Hepatocyte (in vitro differentiated cells): Measurements from ENCODE around the gene TES. TPM values are rescaled to one million over a fixed set of nuclear protein-coding genes. Genes with fewer than 3 reads are reported as not detected.

Experiments used
- DNase-seq: peaks from one replicate; pipeline ENCODE4 v3.0.0-alpha.2; 2016; ENCODE audit warnings: low spot score
- H2AFZ ChIP-seq: fragments of 200-600 bp; sonication (generic); 2 replicates; pipeline ENCODE4 v1.6.0; 2016; ENCODE audit warnings: antibody characterized with exemption, mild to moderate bottlenecking
- H3K27ac ChIP-seq: fragments of 200-600 bp; sonication (generic); 2 replicates; pipeline ENCODE4 v1.5.1; 2016; ENCODE audit warnings: mild to moderate bottlenecking
- H3K27me3 ChIP-seq: fragments of 200-600 bp; sonication (generic); 2 replicates; pipeline ENCODE4 v1.6.1; 2016
- H3K36me3 ChIP-seq: fragments of 200-600 bp; sonication (generic); replicated peaks from 2 replicates; pipeline ENCODE4 v1.5.1; 2016; ENCODE audit warnings: low read depth; ENCODE audit not compliant: insufficient read depth
- H3K4me1 ChIP-seq: fragments of 200-600 bp; sonication (generic); 2 replicates; pipeline ENCODE4 v1.5.1; 2016; ENCODE audit warnings: mild to moderate bottlenecking, moderate library complexity; ENCODE audit not compliant: insufficient read depth
- H3K4me2 ChIP-seq: fragments of 200-600 bp; sonication (generic); 2 replicates; pipeline ENCODE4 v1.6.0; 2016
- H3K4me3 ChIP-seq: fragments of 200-600 bp; sonication (generic); 2 replicates; pipeline ENCODE4 v1.5.1; 2016; ENCODE audit warnings: mild to moderate bottlenecking
- H3K79me2 ChIP-seq: fragments of 200-600 bp; sonication (generic); 2 replicates; pipeline ENCODE4 v1.6.0; 2017; ENCODE audit warnings: mild to moderate bottlenecking
- H3K9me2 ChIP-seq: fragments of 200-600 bp; sonication (generic); replicated peaks from 2 replicates; pipeline ENCODE4 v1.6.0; 2017; ENCODE audit warnings: mild to moderate bottlenecking; ENCODE audit not compliant: insufficient read depth
- H3K9me3 ChIP-seq: fragments of 200-600 bp; sonication (generic); 2 replicates; pipeline ENCODE4 v1.5.1; 2016; ENCODE audit warnings: low read depth, mild to moderate bottlenecking
- H4K20me1 ChIP-seq: fragments of 200-600 bp; sonication (generic); 2 replicates; pipeline ENCODE4 v1.6.0; 2016; ENCODE audit warnings: mild to moderate bottlenecking; ENCODE audit not compliant: insufficient read depth, poor library complexity, severe bottlenecking
- CTCF ChIP-seq: fragments of 200-600 bp; sonication (generic); IDR thresholded peaks from 2 replicates; pipeline ENCODE4 v1.5.1; 2016; ENCODE audit warnings: antibody characterized with exemption, mild to moderate bottlenecking; ENCODE audit not compliant: poor library complexity
- EZH2 ChIP-seq: fragments of 200-600 bp; sonication (generic); IDR thresholded peaks from 2 replicates; pipeline ENCODE4 v1.6.1; 2016; ENCODE audit warnings: antibody characterized with exemption, mild to moderate bottlenecking, borderline replicate concordance
- EZH2phosphoT487 ChIP-seq: fragments of 200-600 bp; sonication (generic); IDR thresholded peaks from one replicate; pipeline ENCODE4 v1.6.1; 2018; ENCODE audit warnings: antibody characterized with exemption, mild to moderate bottlenecking, low read depth, moderate library complexity; ENCODE audit not compliant: unreplicated experiment, severe bottlenecking
- WGBS: methylation state at CpG from one replicate; pipeline ENCODE4 v1.1.6; 2016; ENCODE audit warnings: low lambda C conversion rate; ENCODE audit errors: missing lambda C conversion rate; 5-methylcytosine and 5-hydroxymethylcytosine counted together
- polyA plus RNA-seq: library from polyadenylated mRNA; unstranded; fragments of >200 nt; fragmentation: Nextera tagmentation; extraction: Ambion mirVana; gene quantifications from 2 replicates; pipeline ENCODE4 v1.2.1, GENCODE V29; 2016
- total RNA-seq: library from RNA; depleted of rRNA; stranded (reverse); fragments of >200 nt; gene quantifications from 2 replicates; pipeline ENCODE4 v1.2.3, GENCODE V29; 2014

The TES gene
- total and polyA plus RNA-seq, 2 experiments from 2014 or later, result 83.2 to 122 TPM

GRCh38 chr7:116213361-116214130 is 3.2 kb downstream of the TES start:
- WGBS, result 68% methylated on average over 4 of the region's 4 CpGs
- peak overlapping the region; percentile 98 for H3K27ac ChIP-seq

DNA sequence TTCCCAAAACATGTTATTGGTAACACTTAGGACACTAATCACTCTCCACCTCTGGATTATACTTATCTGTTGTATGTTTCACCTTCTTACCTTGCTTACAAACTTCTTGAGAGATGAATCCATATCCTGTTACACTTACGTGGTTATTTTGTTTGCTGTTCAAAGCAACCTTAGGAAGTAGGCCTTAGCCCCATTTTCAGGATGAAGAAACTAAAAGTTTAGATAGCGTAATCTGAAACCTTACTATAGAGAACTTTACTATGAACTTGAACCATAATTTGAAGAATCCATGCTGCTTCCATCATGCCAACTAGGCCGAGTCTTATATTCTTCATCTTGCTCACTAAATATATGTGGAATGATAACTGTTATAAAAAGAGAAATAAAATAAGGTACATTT is 4.6 kb downstream of the TES start:
- TF ChIP-seq EZH2 (no peak), EZH2phosphoT487 (no peak), CTCF (no peak)
- Histone ChIP-seq H3K4me1 (peaks cover 24% of the 10 kb centered on the region), H4K20me1 (peaks cover 19% of the 10 kb centered on the region), H2AFZ (no peak overlapping the region), H3K9me3 (no peaks in the 10 kb centered on the region), H3K27ac (no peak overlapping the region), H3K9me2 (no peaks in the 10 kb centered on the region), H3K36me3 (no peaks in the 10 kb centered on the region), H3K4me3 (no peak overlapping the region), H3K4me2 (no peak overlapping the region), H3K27me3 (no peaks in the 10 kb centered on the region), H3K79me2 (peaks cover 79% of the 10 kb centered on the region)
- DNase-seq, result no peak
- WGBS, result 99% methylated on average over 3 of the region's 3 CpGs

More at GRCh38 chr7:116213361-116214130, 3.2 kb downstream of the TES start:
- Histone ChIP-seq H3K4me2 (peak overlapping the region; percentile 73), H4K20me1 (peaks cover 15% of the 10 kb centered on the region), H3K27me3 (no peaks in the 10 kb centered on the region), H3K9me2 (no peaks in the 10 kb centered on the region), H3K4me1 (peaks cover 24% of the 10 kb centered on the region), H3K79me2 (peaks cover 65% of the 10 kb centered on the region), H2AFZ (no peak overlapping the region), H3K9me3 (no peaks in the 10 kb centered on the region), H3K36me3 (no peaks in the 10 kb centered on the region), H3K4me3 (peak overlapping the region; percentile 78)
- DNase-seq, result no peak
- no peak for TF ChIP-seq CTCF
- TF ChIP-seq EZH2phosphoT487, result no peak
- TF ChIP-seq EZH2, result no peak

GRCh38 chr7:116215551-116215950 is 5.2 kb downstream of the TES start:
- no peak overlapping the region for H2AFZ ChIP-seq
- WGBS, result 87% methylated on average over 2 of the region's 2 CpGs
- no peaks in the 10 kb centered on the region for H3K36me3 ChIP-seq
- H3K4me3 ChIP-seq, result no peak overlapping the region
- no peak overlapping the region for H3K27ac ChIP-seq
- TF ChIP-seq CTCF (no peak), EZH2phosphoT487 (no peak)
- peaks cover 25% of the 10 kb centered on the region for H4K20me1 ChIP-seq
- H3K4me2 ChIP-seq, result no peak overlapping the region
- H3K9me2 ChIP-seq, result no peaks in the 10 kb centered on the region
- peaks cover 85% of the 10 kb centered on the region for H3K79me2 ChIP-seq
- no peaks in the 10 kb centered on the region for H3K27me3 ChIP-seq
- H3K9me3 ChIP-seq, result no peaks in the 10 kb centered on the region
- DNase-seq, result no peak
- H3K4me1 ChIP-seq, result peaks cover 24% of the 10 kb centered on the region
